Thoracic aorta (tissue), 2 donors: ENCODE results near the gene DGKK. TPM values are rescaled to one million over a fixed set of nuclear protein-coding genes. Genes with fewer than 3 reads are reported as not detected.

Experiments
- ATAC-seq: fragments of 150-250 bp; one replicate; pipeline ENCODE4 v1.8.0; 2017; ENCODE audit warnings: low read depth; ENCODE audit not compliant: insufficient number of reproducible peaks, low FRiP score
- DNase-seq: peaks from one replicate; pipeline ENCODE4 v3.0.0-alpha.2; 2020; ENCODE audit warnings: low spot score
- H3K27ac ChIP-seq, 2 donors: fragments of 200-600 bp; sonication (generic); 1 replicate in 1 of 2; 2 replicates in 1 of 2; pipeline ENCODE4 v1.5.1; 2016; ENCODE audit warnings: mild to moderate bottlenecking in 2 of 2, moderate library complexity in 2 of 2
- H3K27me3 ChIP-seq: fragments of 200-600 bp; sonication (generic); replicated peaks from 2 replicates; pipeline ENCODE4 v1.6.0; 2016; ENCODE audit warnings: mild to moderate bottlenecking; ENCODE audit not compliant: insufficient read depth
- H3K36me3 ChIP-seq: fragments of 200-600 bp; sonication (generic); one replicate; pipeline ENCODE4 v1.5.1; 2016
- H3K4me1 ChIP-seq, 2 donors: fragments of 200-600 bp; sonication (generic); 1 replicate in 1 of 2; 2 replicates in 1 of 2; pipeline versions ENCODE4 v1.5.1 to v1.6.0; 2016; ENCODE audit warnings: low read depth in 2 of 2, mild to moderate bottlenecking in 1 of 2; ENCODE audit not compliant: control insufficient read depth in 1 of 2
- H3K4me3 ChIP-seq: fragments of 200-600 bp; sonication (generic); 2 replicates; pipeline ENCODE4 v1.5.1; 2016; ENCODE audit warnings: mild to moderate bottlenecking
- H3K9me3 ChIP-seq: fragments of 200-600 bp; sonication (generic); 2 replicates; pipeline ENCODE4 v1.5.1; 2016
- CTCF ChIP-seq: fragments of 200-600 bp; sonication (generic); IDR thresholded peaks from one replicate; pipeline ENCODE4 v1.5.1; 2019; ENCODE audit warnings: antibody characterized with exemption
- total RNA-seq, 2 donors: library from RNA; depleted of rRNA; stranded (reverse); fragments of >200 nt; gene quantifications; one replicate each; pipeline versions ENCODE4 v1.1.0 to v1.2.3, GENCODE V29; 2016

DGKK gene
- total RNA-seq, 2 donors from 2014 or later, result not detected

GRCh38 chrX:50450324-50450723 lies 20.3 kb downstream of the DGKK start:
- Histone ChIP-seq H3K36me3 (no peaks in the 10 kb centered on the region), H3K9me3 (no peaks in the 10 kb centered on the region), H3K4me3 (no peak overlapping the region), H3K4me1 (no peaks in the 10 kb centered on the region), H3K27ac (no peak overlapping the region), H3K27me3 (no peaks in the 10 kb centered on the region)
- TF ChIP-seq CTCF, result no peak
- ATAC-seq, result no peak
- no peak for DNase-seq

GRCh38 chrX:50448565-50448964 lies 22.1 kb downstream of the DGKK start:
- Histone ChIP-seq H3K9me3 (no peaks in the 10 kb centered on the region), H3K4me1 (no peaks in the 10 kb centered on the region), H3K27me3 (no peaks in the 10 kb centered on the region), H3K4me3 (no peak overlapping the region), H3K36me3 (no peaks in the 10 kb centered on the region), H3K27ac (no peak overlapping the region)
- no peak for DNase-seq
- TF ChIP-seq CTCF, result no peak
- no peak for ATAC-seq

GRCh38 chrX:50447535-50447934 lies 23.1 kb downstream of the DGKK start:
- no peaks in the 10 kb centered on the region for H3K36me3 ChIP-seq
- H3K4me3 ChIP-seq, result no peak overlapping the region
- no peaks in the 10 kb centered on the region for H3K27me3 ChIP-seq
- no peak for DNase-seq
- no peak for TF ChIP-seq CTCF
- H3K4me1 ChIP-seq, result no peaks in the 10 kb centered on the region
- no peaks in the 10 kb centered on the region for H3K9me3 ChIP-seq
- ATAC-seq, result no peak
- H3K27ac ChIP-seq, result no peak overlapping the region

- H3K9me3 ChIP-seq, result no peaks in the 10 kb centered on the region
- H3K4me1 ChIP-seq, result no peaks in the 10 kb centered on the region
- DNase-seq (no peak), ATAC-seq (no peak)
- H3K36me3 ChIP-seq, result no peaks in the 10 kb centered on the region
- H3K4me3 ChIP-seq, result no peak overlapping the region
- no peak for TF ChIP-seq CTCF
- H3K27me3 ChIP-seq, result no peaks in the 10 kb centered on the region
- no peak overlapping the region for H3K27ac ChIP-seq
Observed at GRCh38 chrX:50442426-50443116, 28.1 kb downstream of the DGKK start.

- ATAC-seq, result no peak
- no peak for DNase-seq
- Histone ChIP-seq H3K36me3 (no peaks in the 10 kb centered on the region), H3K9me3 (no peaks in the 10 kb centered on the region), H3K27ac (no peak overlapping the region), H3K27me3 (no peaks in the 10 kb centered on the region), H3K4me3 (no peak overlapping the region), H3K4me1 (no peaks in the 10 kb centered on the region)
- no peak for TF ChIP-seq CTCF
Observed at GRCh38 chrX:50436797-50437196, 33.8 kb downstream of the DGKK start.
